ENCODE measurements around the gene MAEA. TPM values are rescaled to one million over a fixed set of nuclear protein-coding genes. Genes with fewer than 3 reads are reported as not detected.
A peak's percentile ranks its signal among the peaks of the same experiment; 100 is the strongest.

Gene MAEA
- total and polyA plus RNA-seq, 2 experiments from 2014 or later = 49.8 to 99.0 TPM

- Mint-ChIP-seq H3K36me3 (ENCODE audit: low read depth) (peaks cover 26% of the 10 kb centered on the region), H3K9me3 (peaks cover 26% of the 10 kb centered on the region), H3K4me3 (peak overlapping the region; percentile 84), H3K4me1 (peaks cover 13% of the 10 kb centered on the region), H3K27ac (peak overlapping the region; percentile 23; the same call in 1 of the 2 replicates), H3K27me3 (ENCODE audit: insufficient read depth, low read depth, poor library complexity) (peaks cover 20% of the 10 kb centered on the region)
- 0 out of 2 replicates have a peak, but pooled peaks cover 3% of the 10 kb centered on the region for H3K9me2 ChIP-seq (ENCODE audit: insufficient read depth)
- peak; percentile 9 for ATAC-seq
- no peaks in the 10 kb centered on the region for H3K36me3 ChIP-seq (ENCODE audit: insufficient read depth)
- H4K20me1 ChIP-seq (replicated peaks; ENCODE audit: insufficient read depth) = peaks cover 10% of the 10 kb centered on the region
- peak; percentile 38 for DNase-seq (ENCODE audit: low spot score)
- H3K79me2 ChIP-seq (replicated peaks; ENCODE audit: insufficient read depth) = peaks cover 58% of the 10 kb centered on the region
- H2AFZ ChIP-seq = no peak overlapping the region
- no peaks in the 10 kb centered on the region for H3K27me3 ChIP-seq (ENCODE audit: insufficient read depth)
- H3K27ac ChIP-seq (ENCODE audit: low read depth) = no peak overlapping the region
- TF ChIP-seq NANOG (IDR thresholded peaks at IDR 0.05; ENCODE audit: borderline replicate concordance) = no peak
- no peak for TF ChIP-seq ZNF462 (CRISPR knock-in tag; IDR thresholded peaks at IDR 0.05)
- no peak for TF ChIP-seq REST (IDR thresholded peaks at IDR 0.05; ENCODE audit: unreplicated experiment)
- TF ChIP-seq CTCF (conservative IDR thresholded peaks at IDR 0.05; ENCODE audit: low read depth in 2 of 2) = no peak
- no peak for TF ChIP-seq JUNB (IDR thresholded peaks at IDR 0.05; ENCODE audit: unreplicated experiment)
- TF ChIP-seq POLR2AphosphoS5 (IDR thresholded peaks at IDR 0.05; ENCODE audit: low read depth) = no peak
- no peak for TF ChIP-seq ZNF114 (CRISPR knock-in tag; IDR thresholded peaks at IDR 0.05)
- no peak for TF ChIP-seq ZNF331 (CRISPR knock-in tag; IDR thresholded peaks at IDR 0.05; ENCODE audit: low read depth)
- TF ChIP-seq EZH2phosphoT487 (IDR thresholded peaks at IDR 0.05; ENCODE audit: unreplicated experiment) = no peak
- no peak for TF ChIP-seq STAT1 (IDR thresholded peaks at IDR 0.05; ENCODE audit: unreplicated experiment)
- TF ChIP-seq ETS1 (IDR thresholded peaks at IDR 0.05) = no peak
- no peak for TF ChIP-seq EZH2 (IDR thresholded peaks at IDR 0.05; ENCODE audit: low read depth, unreplicated experiment)
- TF ChIP-seq CREB1 (CRISPR knock-in tag; IDR thresholded peaks at IDR 0.05; ENCODE audit: low read depth) = no peak
- H3F3A ChIP-seq (replicated peaks; ENCODE audit: low read depth) = no peaks in the 10 kb centered on the region
- peak overlapping the region; percentile 95 for H3K4me3 ChIP-seq
- peak overlapping the region; percentile 97 for H3K4me2 ChIP-seq
- H3K4me1 ChIP-seq (ENCODE audit: insufficient read depth) = peaks cover 12% of the 10 kb centered on the region; the same call in 1 of the 2 replicates
These were observed 42.5 kb upstream of the MAEA start for GRCh38 chr4:1246901-1247863.
